Mononuclear cell (primary cell): Measurements from ENCODE around the gene MAP1LC3B. TPM values are rescaled to one million over a fixed set of nuclear protein-coding genes. Genes with fewer than 3 reads are reported as not detected.

ENCODE experiments used
- total RNA-seq: library from RNA; depleted of rRNA; stranded (reverse); fragments of >200 nt; gene quantifications from one replicate; pipeline ENCODE4 v1.2.3, GENCODE V29; 2012

The MAP1LC3B gene
- total RNA-seq, 1 donor: 63.1 TPM

Other genes starting within 250 kb of the MAP1LC3B start
- gene C16orf95, start 74.9 kb upstream of the MAP1LC3B start, total RNA-seq: 0.42 TPM
- gene FBXO31, start 8.6 kb upstream of the MAP1LC3B start, total RNA-seq: 17.3 TPM
- 6.0 TPM for gene ZCCHC14, start 100.7 kb downstream of the MAP1LC3B start, total RNA-seq
- not detected for gene JPH3, start 210.2 kb downstream of the MAP1LC3B start, total RNA-seq